ENCODE data around the gene ARHGEF25. TPM values are rescaled to one million over a fixed set of nuclear protein-coding genes. Genes with fewer than 3 reads are reported as not detected.

The ARHGEF25 gene
- total and polyA plus RNA-seq, 2 donors (not counting 1 experiment from before 2014, with no cell fraction given), result 0.12 TPM; not detected in 1

GRCh38 chr12:57593187-57593586, 18.0 kb upstream of the ARHGEF25 start:
- POLR2A ChIA-PET, result interaction anchor here (0.7 kb wide), 1 partner anchor 28 kb away, joined by 3 read pairs; no protein-coding TSS in a partner anchor
- DNase-seq, result no peak
- TF ChIP-seq EZH2 (IDR thresholded peaks at IDR 0.05; ENCODE audit: borderline replicate concordance, insufficient read depth, low read depth, low read length, poor library complexity, severe bottlenecking), result no peak
- no peak for TF ChIP-seq CTCF (IDR thresholded peaks at IDR 0.05)
- peaks cover 14 to 21% of the 10 kb centered on the region in 2 donors for H3K4me1 ChIP-seq (ENCODE audit: control insufficient read depth in 2 of 2, insufficient read depth in 2 of 2, low read length in 2 of 2)
- ATAC-seq (ENCODE audit: low read depth), result no peak
- no peak overlapping the region for H3K4me2 ChIP-seq (replicated peaks; ENCODE audit: low read depth, low read length, poor library complexity, severe bottlenecking)
- H2AFZ ChIP-seq (ENCODE audit: insufficient read depth, low read depth, low read length, poor library complexity, severe bottlenecking), result no peak overlapping the region
- peaks cover 15 to 36% of the 10 kb centered on the region in 2 experiments for H3K36me3 ChIP-seq (replicated peaks in 1 of 2; ENCODE audit: control extremely low read depth in 1 of 2, control insufficient read depth in 1 of 2, extremely low read depth in 1 of 2, insufficient read depth in 2 of 2, low read length in 1 of 2)
- no peak overlapping the region for H3K4me3 ChIP-seq (ENCODE audit: control extremely low read depth in 1 of 5, extremely low read depth in 1 of 5, insufficient read depth in 1 of 5, low read depth in 2 of 5, low read length in 4 of 5)
- intact Hi-C loops (cut with micrococcal nuclease), result no loop called here
- H3K9me3 Mint-ChIP-seq (ENCODE audit: insufficient read depth), result no peaks in the 10 kb centered on the region
- H3K27me3 Mint-ChIP-seq, result peaks cover 3% of the 10 kb centered on the region
- H3K9me3 ChIP-seq (ENCODE audit: control extremely low read depth in 1 of 3, control insufficient read depth in 2 of 3, insufficient read depth in 1 of 3, low read length in 2 of 3), result no peaks in the 10 kb centered on the region
- H3K27ac ChIP-seq (ENCODE audit: low read length in 2 of 2), result no peak overlapping the region
- WGBS (ENCODE audit: insufficient coverage), result 100% methylated on average over 2 of the region's 4 CpGs
- no peak overlapping the region for H3K4me3 Mint-ChIP-seq
- H3K9ac ChIP-seq (ENCODE audit: low read length), result no peak overlapping the region
- peaks cover 0 to 7% (median 2%) of the 10 kb centered on the region in 4 experiments for H3K27me3 ChIP-seq (replicated peaks in 1 of 4; ENCODE audit: control extremely low read depth in 1 of 4, control insufficient read depth in 3 of 4, insufficient read depth in 4 of 4, low read length in 3 of 4)
- peaks cover 26% of the 10 kb centered on the region for H3K4me1 Mint-ChIP-seq
- peaks cover 3% of the 10 kb centered on the region for H4K20me1 ChIP-seq (ENCODE audit: control insufficient read depth, insufficient read depth, low read length, poor library complexity, severe bottlenecking)
- H3K79me2 ChIP-seq (ENCODE audit: control insufficient read depth, insufficient read depth, low read length), result peaks cover 15% of the 10 kb centered on the region
- CTCF ChIA-PET, result interaction anchor here (1.1 to 3.7 kb wide), 6 partner anchors 10 to 40 kb away, joined by 3 to 32 read pairs (median 6); partner anchors contain the start of gene B4GALNT1
- no peak overlapping the region for H3K27ac Mint-ChIP-seq

GRCh38 chr12:57600395-57600794, 10.8 kb upstream of the ARHGEF25 start:
- POLR2A ChIA-PET, result no interaction called here
- H3K36me3 ChIP-seq (replicated peaks in 1 of 2; ENCODE audit: control extremely low read depth in 1 of 2, control insufficient read depth in 1 of 2, extremely low read depth in 1 of 2, insufficient read depth in 2 of 2, low read length in 1 of 2), result peaks cover 16 to 54% of the 10 kb centered on the region in 2 experiments
- H2AFZ ChIP-seq (ENCODE audit: insufficient read depth, low read depth, low read length, poor library complexity, severe bottlenecking), result no peak overlapping the region
- peaks cover 0 to 9% (median 0%) of the 10 kb centered on the region in 3 donors for H3K9me3 ChIP-seq (ENCODE audit: control extremely low read depth in 1 of 3, control insufficient read depth in 2 of 3, insufficient read depth in 1 of 3, low read length in 2 of 3)
- Mint-ChIP-seq H3K27ac (no peak overlapping the region), H3K27me3 (peaks cover 7% of the 10 kb centered on the region), H3K9me3 (ENCODE audit: insufficient read depth) (no peaks in the 10 kb centered on the region), H3K4me1 (peaks cover 17% of the 10 kb centered on the region), H3K4me3 (no peak overlapping the region)
- CTCF ChIA-PET, result interaction anchor here (0.8 to 1.1 kb wide), 3 partner anchors 12 to 21 kb away, joined by 3 read pairs; no protein-coding TSS in a partner anchor
- no peak overlapping the region for H3K27ac ChIP-seq (ENCODE audit: low read length in 2 of 2)
- H3K9ac ChIP-seq (ENCODE audit: low read length), result no peak overlapping the region
- H3K4me3 ChIP-seq (ENCODE audit: control extremely low read depth in 1 of 5, extremely low read depth in 1 of 5, insufficient read depth in 1 of 5, low read depth in 2 of 5, low read length in 4 of 5), result no peak overlapping the region
- H3K79me2 ChIP-seq (ENCODE audit: control insufficient read depth, insufficient read depth, low read length), result no peaks in the 10 kb centered on the region
- DNase-seq, result no peak
- WGBS (ENCODE audit: insufficient coverage), result no CpG with 5 or more reads among the region's 2 CpGs
- peaks cover 11% of the 10 kb centered on the region in 2 donors for H3K4me1 ChIP-seq (ENCODE audit: control insufficient read depth in 2 of 2, insufficient read depth in 2 of 2, low read length in 2 of 2)
- H3K4me2 ChIP-seq (replicated peaks; ENCODE audit: low read depth, low read length, poor library complexity, severe bottlenecking), result no peak overlapping the region
- peaks cover 0 to 14% (median 2%) of the 10 kb centered on the region in 4 experiments for H3K27me3 ChIP-seq (replicated peaks in 1 of 4; ENCODE audit: control extremely low read depth in 1 of 4, control insufficient read depth in 3 of 4, insufficient read depth in 4 of 4, low read length in 3 of 4)
- TF ChIP-seq EZH2 (IDR thresholded peaks at IDR 0.05; ENCODE audit: borderline replicate concordance, insufficient read depth, low read depth, low read length, poor library complexity, severe bottlenecking) (no peak), CTCF (IDR thresholded peaks at IDR 0.05) (no peak)
- intact Hi-C loops (cut with micrococcal nuclease), result no loop called here
- no peak for ATAC-seq (ENCODE audit: low read depth)
- H4K20me1 ChIP-seq (ENCODE audit: control insufficient read depth, insufficient read depth, low read length, poor library complexity, severe bottlenecking), result no peaks in the 10 kb centered on the region

Data from B cell (primary cell).